ENCODE results near the gene HOXA2. TPM values are rescaled to one million over a fixed set of nuclear protein-coding genes. Genes with fewer than 3 reads are reported as not detected.

Gene HOXA2
- total RNA-seq, 4 donors from 2014 or later = 0.29 to 0.88 (median 0.38) TPM; not detected in 1

DNA sequence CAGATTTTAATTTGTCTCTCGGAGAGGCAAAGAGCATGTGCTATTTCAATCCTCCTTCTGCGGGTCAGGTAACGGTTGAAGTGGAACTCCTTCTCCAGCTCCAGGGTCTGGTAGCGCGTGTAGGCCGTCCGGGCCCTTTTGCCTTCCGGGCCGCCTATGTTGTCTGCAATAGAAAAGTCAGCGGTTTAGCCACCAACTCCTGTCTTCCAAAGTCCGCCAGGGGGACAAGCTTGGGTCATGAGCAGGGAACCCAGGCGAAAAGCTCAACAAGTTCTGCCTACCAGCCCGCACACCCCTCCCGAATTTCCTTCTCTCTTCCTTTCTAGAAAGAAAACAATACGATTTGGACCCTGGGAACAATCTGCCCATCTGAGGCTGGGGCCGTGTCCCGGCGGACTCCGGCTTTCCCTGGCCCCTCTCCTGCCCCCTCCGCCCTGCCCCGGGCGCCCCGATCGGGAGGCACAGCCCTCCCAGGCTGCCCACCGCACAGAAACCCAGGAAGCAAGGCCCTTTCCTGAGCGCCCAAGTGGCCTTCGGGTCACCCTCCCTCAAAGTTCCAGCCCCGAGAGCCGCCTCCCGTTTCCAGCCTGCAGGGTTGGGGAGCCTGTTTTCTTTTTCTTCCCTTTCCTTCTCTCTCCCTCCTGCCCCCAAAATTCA, 39.6 kb upstream of the HOXA2 start:
- in situ Hi-C loops (cut with MboI; ENCODE audit: low sequenced_read_pairs in 4 of 4) (loop anchor here in 2 of 4 donors (5.0 to 10.0 kb wide), 3 partner anchors 287 to 777 kb away; no protein-coding TSS in a partner anchor), intact Hi-C loops (cut with DNase I; ENCODE audit: low total_unique reads) (no loop called here)
- H3K27me3 ChIP-seq = no peaks in the 10 kb centered on the region
- peak overlapping the region; percentile 56 to 68 (median 62) for H3K4me3 ChIP-seq
- DNase-seq = no peak
- peaks cover 0 to 20% of the 10 kb centered on the region in 2 donors for H3K36me3 ChIP-seq
- H3K27ac ChIP-seq = peak overlapping the region; percentile 79 to 94 (median 88)
- H3K4me1 ChIP-seq = peaks cover 17 to 22% of the 10 kb centered on the region in 2 donors
- TF ChIP-seq POLR2A (IDR thresholded peaks at IDR 0.05) = no peak
- TF ChIP-seq, protein P1, sequence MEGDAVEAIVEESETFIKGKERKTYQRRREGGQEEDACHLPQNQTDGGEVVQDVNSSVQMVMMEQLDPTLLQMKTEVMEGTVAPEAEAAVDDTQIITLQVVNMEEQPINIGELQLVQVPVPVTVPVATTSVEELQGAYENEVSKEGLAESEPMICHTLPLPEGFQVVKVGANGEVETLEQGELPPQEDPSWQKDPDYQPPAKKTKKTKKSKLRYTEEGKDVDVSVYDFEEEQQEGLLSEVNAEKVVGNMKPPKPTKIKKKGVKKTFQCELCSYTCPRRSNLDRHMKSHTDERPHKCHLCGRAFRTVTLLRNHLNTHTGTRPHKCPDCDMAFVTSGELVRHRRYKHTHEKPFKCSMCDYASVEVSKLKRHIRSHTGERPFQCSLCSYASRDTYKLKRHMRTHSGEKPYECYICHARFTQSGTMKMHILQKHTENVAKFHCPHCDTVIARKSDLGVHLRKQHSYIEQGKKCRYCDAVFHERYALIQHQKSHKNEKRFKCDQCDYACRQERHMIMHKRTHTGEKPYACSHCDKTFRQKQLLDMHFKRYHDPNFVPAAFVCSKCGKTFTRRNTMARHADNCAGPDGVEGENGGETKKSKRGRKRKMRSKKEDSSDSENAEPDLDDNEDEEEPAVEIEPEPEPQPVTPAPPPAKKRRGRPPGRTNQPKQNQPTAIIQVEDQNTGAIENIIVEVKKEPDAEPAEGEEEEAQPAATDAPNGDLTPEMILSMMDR (IDR thresholded peaks at IDR 0.05 in 4 of 5, conservative IDR thresholded peaks at IDR 0.05 in 1 of 5) = peak in 1 of 5 experiments; percentile 1
- no peak for ATAC-seq
- H3K9me3 ChIP-seq = no peaks in the 10 kb centered on the region

DNA sequence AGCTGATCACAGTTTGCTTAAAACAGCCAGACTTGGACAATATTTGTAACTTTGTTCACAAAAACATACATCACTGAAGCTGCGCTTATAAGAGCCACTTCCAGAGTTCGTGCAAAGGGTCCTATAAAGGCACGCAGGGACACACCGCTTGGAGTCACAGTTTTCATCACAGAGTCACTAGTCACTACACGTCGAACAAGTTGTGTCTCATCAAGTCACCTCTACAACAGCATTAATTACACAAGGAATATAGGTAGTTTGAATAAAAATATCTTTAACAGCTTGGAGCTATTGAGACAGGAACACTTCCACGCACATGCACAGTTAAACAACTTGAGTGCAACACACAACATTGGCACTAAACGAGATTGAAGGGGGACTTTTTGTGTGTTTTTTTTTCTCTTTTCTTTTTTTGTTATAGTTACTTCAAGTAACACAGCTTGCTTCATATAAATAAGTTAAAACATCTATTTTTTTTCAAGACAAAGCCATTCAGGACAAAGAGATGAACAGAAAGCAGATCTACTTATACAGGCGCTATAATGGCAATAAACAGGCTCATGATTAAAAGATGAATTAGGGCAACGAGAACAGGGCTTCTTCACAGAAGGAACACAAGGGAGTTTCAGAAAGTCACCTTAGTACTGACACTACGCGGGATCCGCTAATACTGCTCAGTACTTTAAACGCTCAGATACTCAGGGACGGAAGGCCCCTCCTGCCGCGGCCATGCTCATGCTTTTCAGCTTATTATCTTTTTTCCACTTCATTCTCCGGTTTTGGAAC, 38.8 kb upstream of the HOXA2 start:
- H3K27ac ChIP-seq = peak overlapping the region; percentile 79 to 94 (median 88)
- TF ChIP-seq POLR2A (IDR thresholded peaks at IDR 0.05) = no peak
- DNase-seq = no peak
- intact Hi-C loops (cut with DNase I; ENCODE audit: low total_unique reads) = no loop called here
- H3K9me3 ChIP-seq = no peaks in the 10 kb centered on the region
- peaks cover 0 to 20% of the 10 kb centered on the region in 2 donors for H3K36me3 ChIP-seq
- in situ Hi-C loops (cut with MboI; ENCODE audit: low sequenced_read_pairs in 4 of 4) = loop anchor here in 2 of 4 donors (5.0 to 10.0 kb wide), 3 partner anchors 287 to 777 kb away; no protein-coding TSS in a partner anchor
- no peaks in the 10 kb centered on the region for H3K27me3 ChIP-seq
- ATAC-seq = no peak
- H3K4me1 ChIP-seq = peaks cover 15 to 22% of the 10 kb centered on the region in 2 donors
- peak overlapping the region in 3 of 4 donors; percentile 56 to 68 (median 63) for H3K4me3 ChIP-seq

DNA sequence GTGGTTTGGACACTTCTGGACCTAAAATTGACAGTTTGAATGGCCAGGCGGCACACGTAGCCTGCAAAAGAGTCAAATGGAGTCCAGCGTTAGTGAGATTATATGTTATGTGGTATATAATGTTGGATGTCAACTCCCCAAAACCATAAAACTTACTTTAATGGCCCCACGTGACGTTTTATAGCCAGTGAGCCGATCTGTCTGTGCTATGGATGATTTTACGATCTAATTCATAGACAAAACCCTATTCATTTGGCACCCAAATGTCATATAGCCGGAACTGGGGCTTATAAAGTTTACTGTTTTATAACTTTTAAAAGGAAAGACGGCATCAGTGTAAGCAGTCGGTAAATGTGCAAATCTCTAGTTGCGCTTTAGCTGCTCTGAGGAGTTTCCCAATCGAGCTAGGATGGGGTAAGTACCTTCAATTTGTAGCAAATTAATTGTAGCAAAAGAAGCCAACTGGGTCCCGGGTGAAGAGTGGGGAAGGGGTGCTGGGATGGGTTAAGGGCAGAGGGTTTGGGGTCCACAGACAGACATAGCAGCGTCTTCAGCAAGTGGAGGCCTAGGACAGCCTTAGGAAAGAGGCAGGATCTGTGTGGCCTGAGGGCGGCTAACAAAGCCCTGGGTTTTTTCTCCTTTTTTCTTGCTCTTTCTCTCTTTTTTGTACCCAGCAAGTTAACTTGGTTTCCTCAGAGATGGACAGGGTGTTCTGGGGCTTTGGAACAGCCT, 37.8 kb upstream of the HOXA2 start:
- no peak overlapping the region for H3K27ac ChIP-seq
- H3K36me3 ChIP-seq = peaks cover 0 to 15% of the 10 kb centered on the region in 2 donors
- no peaks in the 10 kb centered on the region for H3K9me3 ChIP-seq
- in situ Hi-C loops (cut with MboI; ENCODE audit: low sequenced_read_pairs in 4 of 4) (loop anchor here in 2 of 4 donors (5.0 to 10.0 kb wide), 3 partner anchors 285 to 775 kb away; no protein-coding TSS in a partner anchor), intact Hi-C loops (cut with DNase I; ENCODE audit: low total_unique reads) (no loop called here)
- TF ChIP-seq POLR2A (IDR thresholded peaks at IDR 0.05) = no peak
- TF ChIP-seq, protein P1 (IDR thresholded peaks at IDR 0.05 in 4 of 5, conservative IDR thresholded peaks at IDR 0.05 in 1 of 5) = no peak
- no peaks in the 10 kb centered on the region for H3K27me3 ChIP-seq
- H3K4me1 ChIP-seq = peaks cover 23 to 24% of the 10 kb centered on the region in 2 donors
- ATAC-seq = no peak
- DNase-seq = no peak
- no peak overlapping the region for H3K4me3 ChIP-seq

DNA sequence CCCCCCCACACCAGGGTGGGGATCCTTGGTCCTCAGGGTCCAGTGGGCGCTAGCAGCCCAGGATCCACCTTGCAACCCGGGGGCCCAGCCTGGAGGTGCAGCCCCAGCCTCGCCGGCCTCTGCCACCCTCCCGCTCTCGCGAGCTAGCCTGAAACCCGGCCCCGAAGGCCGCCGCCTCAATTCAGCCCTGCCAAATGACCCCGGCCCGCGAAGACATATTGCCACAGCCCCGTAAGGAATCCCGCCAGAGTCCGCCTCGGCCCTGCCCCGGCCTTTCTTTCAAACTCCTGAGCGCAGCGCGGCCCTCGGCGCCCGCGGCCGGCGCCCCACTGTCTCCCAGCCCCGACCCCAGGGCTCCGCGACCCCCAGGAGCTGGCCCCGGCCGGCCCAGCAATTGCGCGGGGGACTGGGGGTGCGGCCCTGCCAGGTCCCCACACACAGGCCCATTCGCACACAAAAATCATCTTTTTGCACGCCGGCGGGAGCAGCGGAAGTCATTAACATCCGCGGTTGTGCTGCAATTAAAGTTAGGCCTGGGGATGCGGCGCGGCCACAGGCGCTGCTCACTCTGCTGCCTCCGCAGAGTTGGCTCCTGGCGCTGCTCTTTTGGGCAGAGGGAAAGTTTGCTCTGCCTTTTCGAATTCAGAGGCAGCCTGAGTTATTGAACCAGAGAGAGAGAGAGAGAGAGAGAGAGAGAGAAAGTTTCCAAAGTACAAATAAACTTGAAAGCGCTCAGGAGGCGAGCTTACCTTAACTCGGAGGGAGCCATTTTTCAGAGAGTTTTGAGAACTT, 37.0 kb upstream of the HOXA2 start:
- no peak for ATAC-seq
- H3K4me1 ChIP-seq = peaks cover 28 to 30% of the 10 kb centered on the region in 2 donors
- H3K27me3 ChIP-seq = no peaks in the 10 kb centered on the region
- H3K36me3 ChIP-seq = peaks cover 0 to 7% of the 10 kb centered on the region in 2 donors
- no peaks in the 10 kb centered on the region for H3K9me3 ChIP-seq
- in situ Hi-C loops (cut with MboI; ENCODE audit: low sequenced_read_pairs in 4 of 4) (loop anchor here in 2 of 4 donors (5.0 to 10.0 kb wide), 3 partner anchors 285 to 775 kb away; no protein-coding TSS in a partner anchor), intact Hi-C loops (cut with DNase I; ENCODE audit: low total_unique reads) (no loop called here)
- no peak overlapping the region for H3K4me3 ChIP-seq
- TF ChIP-seq POLR2A (IDR thresholded peaks at IDR 0.05) = no peak
- no peak for DNase-seq
- peak overlapping the region in 3 of 4 donors; percentile 25 to 95 (median 32) for H3K27ac ChIP-seq

DNA sequence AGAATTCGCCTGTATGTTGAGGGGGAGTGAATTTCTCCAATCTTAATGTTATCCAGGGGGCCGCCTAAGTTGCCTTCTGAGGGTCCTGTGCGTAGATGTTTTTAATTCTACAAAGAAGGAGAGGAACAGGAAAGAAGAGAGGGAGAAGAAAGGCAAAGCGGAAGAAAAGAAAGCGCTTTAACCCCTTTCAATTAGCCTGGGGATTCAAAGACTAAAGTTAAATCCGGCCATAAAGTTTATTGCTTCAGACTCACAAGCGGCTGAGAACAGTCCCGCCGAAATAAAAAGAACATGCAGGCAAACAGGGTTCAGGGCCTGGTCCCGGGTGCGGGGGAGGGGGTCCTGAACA, 36.5 kb upstream of the HOXA2 start:
- H3K36me3 ChIP-seq = peaks cover 0 to 2% of the 10 kb centered on the region in 2 donors
- peak overlapping the region in 3 of 4 donors; percentile 25 to 95 (median 32) for H3K27ac ChIP-seq
- peaks cover 34% of the 10 kb centered on the region in 2 donors for H3K4me1 ChIP-seq
- DNase-seq (no peak), ATAC-seq (no peak)
- no peak overlapping the region for H3K4me3 ChIP-seq
- no peaks in the 10 kb centered on the region for H3K27me3 ChIP-seq
- intact Hi-C loops (cut with DNase I; ENCODE audit: low total_unique reads) = no loop called here
- in situ Hi-C loops (cut with MboI; ENCODE audit: low sequenced_read_pairs in 4 of 4) = no loop called here
- H3K9me3 ChIP-seq = no peaks in the 10 kb centered on the region
- TF ChIP-seq, protein P1 (IDR thresholded peaks at IDR 0.05 in 4 of 5, conservative IDR thresholded peaks at IDR 0.05 in 1 of 5) = no peak

All from gastrocnemius medialis (tissue), 4 donors.